ENCODE results near the gene NEAT1. TPM values are rescaled to one million over a fixed set of nuclear protein-coding genes. Genes with fewer than 3 reads are reported as not detected.

Gene NEAT1
- total RNA-seq, 1 donor from 2014 or later: 23.7 TPM

- peak in 1 of 2 donors; percentile 74 for DNase-seq (ENCODE audit: low read depth in 2 of 2)
Measured at GRCh38 chr11:65479184-65480145, 56.9 kb downstream of the NEAT1 start.

GRCh38 chr11:65482306-65482850 is 59.8 kb downstream of the NEAT1 start:
- no peak for DNase-seq (ENCODE audit: low read depth in 2 of 2)

- no peak for DNase-seq (ENCODE audit: low read depth in 2 of 2)
Measured at GRCh38 chr11:65485920-65486219, 63.3 kb downstream of the NEAT1 start.

GRCh38 chr11:65486570-65487466 is 64.2 kb downstream of the NEAT1 start:
- no peak for DNase-seq (ENCODE audit: low read depth in 2 of 2)

- DNase-seq (ENCODE audit: low read depth in 2 of 2): peak; percentile 100
Measured at GRCh38 chr11:65487467-65488272, 65.1 kb downstream of the NEAT1 start.

DNA sequence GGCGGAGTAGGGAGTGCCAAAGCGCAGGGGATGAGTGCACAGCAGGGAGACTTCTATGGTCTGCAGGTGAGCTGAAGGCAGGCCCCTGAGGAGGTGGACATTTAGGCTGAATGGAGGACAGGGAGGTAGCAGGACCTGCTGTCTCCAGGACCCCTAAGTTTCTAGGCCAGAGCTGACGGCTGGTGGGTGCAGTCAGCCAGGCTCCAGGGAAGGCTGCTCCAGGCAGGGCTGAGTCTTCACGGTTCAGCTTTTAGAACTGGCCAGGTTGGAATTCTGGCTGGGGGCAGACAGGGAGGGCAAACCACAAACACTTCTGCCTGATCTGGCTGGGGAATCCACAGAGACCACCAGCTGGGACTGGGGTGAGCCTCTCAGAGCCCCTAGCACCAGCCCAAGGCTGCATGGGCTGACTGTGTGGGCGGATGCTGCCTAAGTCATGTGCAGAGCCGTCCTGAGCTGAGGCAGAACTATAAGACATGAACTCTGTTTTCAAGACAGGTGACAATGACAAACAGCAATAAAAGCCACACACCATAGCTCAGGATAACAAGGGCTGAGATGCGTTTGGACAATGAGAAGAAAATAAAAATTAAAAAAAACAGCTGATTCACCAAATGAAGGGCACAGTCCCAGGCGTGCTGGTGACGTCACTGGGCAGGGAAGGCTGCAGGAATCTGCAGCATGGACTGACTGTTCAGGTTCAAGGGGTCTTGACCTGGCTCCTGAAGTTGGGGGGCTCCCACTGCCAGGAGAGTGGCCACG is 65.9 kb downstream of the NEAT1 start:
- DNase-seq (ENCODE audit: low read depth in 2 of 2): peak in 1 of 2 donors; percentile 57

GRCh38 chr11:65489035-65489705 is 66.6 kb downstream of the NEAT1 start:
- peak in 1 of 2 donors; percentile 50 for DNase-seq (ENCODE audit: low read depth in 2 of 2)

DNA sequence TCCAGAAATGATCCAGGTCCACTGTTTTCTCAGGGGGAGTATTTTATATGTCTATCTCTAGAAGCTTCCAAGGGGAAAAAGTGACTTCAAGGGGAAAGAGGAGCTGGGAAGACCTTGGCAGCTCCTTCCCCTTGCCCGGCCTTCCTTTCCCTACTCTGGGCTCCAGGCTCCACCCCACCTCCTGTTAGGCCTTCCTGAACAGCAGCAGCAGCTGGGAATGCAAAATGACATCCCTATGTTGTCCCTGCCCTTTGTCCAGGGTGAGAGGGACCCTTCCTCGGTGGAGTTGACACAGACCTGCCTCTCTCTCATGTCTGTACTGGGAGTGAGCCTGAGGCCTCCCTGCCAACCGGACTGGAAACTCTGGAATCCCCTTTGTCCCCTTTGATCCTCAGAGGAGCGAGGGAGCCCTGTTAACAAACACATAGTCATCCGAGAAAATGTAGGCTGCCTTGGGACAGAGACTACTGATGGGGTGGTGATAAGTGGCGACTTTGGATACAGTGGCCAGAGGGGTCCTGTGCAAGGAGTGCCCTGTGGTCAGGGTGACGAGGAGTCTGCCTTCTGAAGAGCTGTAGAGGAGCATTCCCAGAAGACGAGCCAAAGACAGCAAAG is 67.2 kb downstream of the NEAT1 start:
- peak in 1 of 2 donors; percentile 53 for DNase-seq (ENCODE audit: low read depth in 2 of 2)

DNA sequence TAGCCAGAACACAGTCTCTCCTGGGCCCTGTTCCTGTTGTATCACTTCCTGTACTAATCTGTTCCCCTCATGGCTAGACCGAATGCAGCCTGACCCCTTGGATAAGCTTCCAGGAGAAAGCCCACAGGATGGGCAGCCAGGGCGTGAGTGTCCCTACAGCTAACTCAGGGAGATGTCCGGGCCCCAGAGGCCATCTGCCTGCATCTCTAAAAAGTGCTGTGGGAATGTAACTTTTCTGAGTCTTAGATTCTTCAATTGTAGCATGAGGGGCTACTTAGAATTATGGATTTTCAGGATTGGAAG is 68.5 kb downstream of the NEAT1 start:
- peak in 1 of 2 donors; percentile 55 for DNase-seq (ENCODE audit: low read depth in 2 of 2)

- DNase-seq (ENCODE audit: low read depth in 2 of 2): peak in 1 of 2 donors; percentile 89
Measured at GRCh38 chr11:65491614-65492386, 69.2 kb downstream of the NEAT1 start.

DNA sequence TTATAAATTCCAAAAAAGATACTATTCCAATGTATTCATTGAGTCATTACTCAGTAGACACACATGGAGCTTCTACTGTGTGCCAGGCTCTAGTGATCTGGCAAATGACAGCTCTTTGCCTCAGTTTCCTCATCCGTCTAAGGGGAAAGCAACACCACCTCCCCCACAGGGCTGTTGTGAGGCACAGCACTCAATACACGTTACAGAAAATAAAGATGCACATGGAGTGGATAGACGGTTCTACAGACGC is 69.7 kb downstream of the NEAT1 start:
- DNase-seq (ENCODE audit: low read depth in 2 of 2): no peak

GRCh38 chr11:65492637-65493366 is 70.2 kb downstream of the NEAT1 start:
- DNase-seq (ENCODE audit: low read depth in 2 of 2): peak in 1 of 2 donors; percentile 73

- peak in 1 of 2 donors; percentile 89 for DNase-seq (ENCODE audit: low read depth in 2 of 2)
Measured at GRCh38 chr11:65493367-65494176, 71.0 kb downstream of the NEAT1 start.

Data from dermis microvascular lymphatic vessel endothelial cell (primary cell).